ENCODE data around the gene VEGFA.

VEGFA gene

GRCh38 chr6:43788301-43788700, 18.3 kb downstream of the VEGFA start:
- FAIRE-seq, result no peak

DNA sequence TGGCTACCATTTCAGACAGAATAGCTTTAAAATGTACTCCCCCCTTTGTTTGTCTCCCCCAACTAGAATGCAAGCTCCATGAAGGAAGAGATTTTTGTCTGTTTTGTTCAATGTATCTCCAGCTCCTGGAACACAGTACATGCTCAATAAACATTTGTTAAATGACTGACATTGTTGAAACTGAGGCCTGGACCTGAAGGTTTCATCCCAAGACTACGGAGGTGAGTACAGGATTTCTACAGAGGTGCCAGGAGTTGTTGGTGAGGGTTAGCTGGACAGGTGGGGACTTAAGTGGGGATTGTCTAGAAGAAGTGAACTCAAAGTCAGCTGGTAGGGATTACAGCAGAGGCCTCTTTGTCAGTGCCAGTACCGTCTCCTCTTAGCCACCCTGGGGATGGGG, 19.4 kb downstream of the VEGFA start:
- FAIRE-seq, result no peak

- FAIRE-seq, result no peak
Measured at GRCh38 chr6:43790031-43790430, 20.0 kb downstream of the VEGFA start.

DNA sequence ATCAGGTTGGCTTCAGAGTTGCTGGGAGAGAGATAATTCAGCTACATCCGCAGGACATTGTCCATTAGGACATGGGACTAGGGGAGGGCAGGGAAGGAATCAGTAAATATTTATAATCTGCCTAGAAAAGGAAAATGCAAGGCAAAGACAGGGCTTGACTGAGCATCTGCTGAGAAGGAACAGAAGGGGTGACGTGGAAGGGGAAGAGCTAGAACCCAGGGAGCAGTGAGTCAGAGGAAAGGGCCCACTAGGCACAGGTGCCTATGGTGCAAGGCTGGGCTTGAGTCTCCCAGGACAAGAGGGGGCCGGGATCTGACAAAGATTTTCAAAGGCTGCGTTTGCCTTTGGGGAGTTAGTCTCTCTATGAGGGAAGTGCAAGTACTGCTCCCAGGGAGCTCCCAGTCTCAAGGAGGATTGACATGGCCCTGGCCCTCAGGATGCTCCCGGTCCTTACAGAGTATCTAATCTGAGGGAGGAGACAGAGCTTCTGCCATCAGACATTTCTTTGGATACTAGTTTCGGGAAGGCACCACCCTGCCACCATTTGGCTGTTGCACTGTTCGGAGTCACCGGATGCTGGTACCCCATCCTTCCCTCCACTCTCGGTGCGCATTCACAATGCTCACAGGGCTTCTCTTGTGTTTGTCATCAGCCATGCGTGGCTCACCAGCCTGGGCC, 21.9 kb downstream of the VEGFA start:
- no peak for FAIRE-seq

DNA sequence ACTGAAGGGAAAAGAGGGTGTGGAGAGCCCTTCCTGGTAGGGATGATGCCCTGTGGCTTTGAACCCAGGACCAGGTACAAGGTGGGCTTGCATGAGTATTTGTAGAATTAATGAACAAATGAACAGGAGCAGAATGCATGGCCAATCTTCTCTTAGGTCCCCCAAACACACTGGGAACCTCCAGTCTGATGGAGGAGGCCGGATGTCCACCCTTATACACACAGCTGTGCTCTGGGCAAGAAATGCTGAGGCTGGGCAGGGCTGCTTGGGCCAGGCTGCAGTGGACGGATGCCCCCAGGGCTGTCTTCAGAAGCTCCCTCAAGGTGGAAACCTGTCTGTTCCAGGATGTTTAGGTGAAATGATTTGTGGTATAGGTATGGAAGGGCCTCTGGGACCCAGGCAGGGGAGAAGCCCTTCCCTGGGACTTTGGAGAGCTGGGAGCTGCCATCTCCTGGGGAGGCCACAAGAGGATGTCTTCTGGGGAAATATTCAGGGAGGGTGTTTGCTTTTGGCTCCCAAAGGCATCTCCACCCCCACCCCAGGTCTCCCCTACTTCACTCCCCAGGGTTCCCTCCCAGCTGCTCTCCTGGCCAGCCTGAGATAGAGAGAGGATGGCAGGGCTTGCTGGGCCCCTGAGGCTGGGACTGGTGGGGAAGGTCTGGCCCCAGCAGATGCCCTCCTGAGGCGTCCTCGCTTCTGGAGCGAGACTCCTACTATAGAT, 23.3 kb downstream of the VEGFA start:
- no peak for FAIRE-seq

DNA sequence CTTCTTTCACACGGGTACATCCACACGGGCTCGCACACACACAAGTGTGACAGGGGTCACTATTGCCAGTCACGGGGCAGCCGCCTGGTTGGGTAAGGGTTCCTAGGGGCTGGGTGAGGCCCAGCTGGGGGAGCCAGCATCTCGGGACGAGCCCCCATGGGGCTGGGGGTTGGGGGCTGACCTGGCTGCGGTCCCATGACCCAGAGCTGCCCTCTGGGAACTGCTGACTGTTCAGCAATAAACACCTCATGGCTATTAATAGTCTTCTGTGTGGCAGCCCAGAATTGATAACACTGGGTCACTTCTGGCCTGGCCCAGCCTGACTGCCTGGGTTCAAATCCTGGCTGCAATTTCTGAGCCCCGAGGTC, 23.8 kb downstream of the VEGFA start:
- FAIRE-seq, result no peak

- no peak for FAIRE-seq
Measured at GRCh38 chr6:43795421-43795820, 25.4 kb downstream of the VEGFA start.

DNA sequence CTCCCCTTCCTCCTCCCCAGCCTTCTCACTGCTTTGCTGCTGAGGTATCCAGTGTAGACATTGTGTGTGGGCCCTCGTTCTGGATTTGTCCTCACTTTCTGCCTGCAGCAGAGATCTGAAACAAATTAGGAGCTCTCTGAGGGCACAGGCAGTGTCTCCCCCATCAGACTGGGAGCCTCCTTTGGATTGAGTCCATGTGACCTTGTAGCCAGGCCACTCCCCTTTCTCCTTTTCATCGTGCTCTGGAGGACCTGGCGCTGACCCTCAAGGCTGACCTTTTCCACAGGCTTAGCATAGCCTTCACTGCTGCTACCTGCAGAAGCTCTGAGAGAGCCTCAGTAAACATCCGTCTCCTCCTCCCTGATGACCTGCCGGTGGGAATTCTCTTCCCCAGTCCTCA, 26.2 kb downstream of the VEGFA start:
- FAIRE-seq, result no peak

GRCh38 chr6:43796903-43797890, 27.2 kb downstream of the VEGFA start:
- no peak for FAIRE-seq

GRCh38 chr6:43797919-43798318, 27.9 kb downstream of the VEGFA start:
- FAIRE-seq, result no peak

DNA sequence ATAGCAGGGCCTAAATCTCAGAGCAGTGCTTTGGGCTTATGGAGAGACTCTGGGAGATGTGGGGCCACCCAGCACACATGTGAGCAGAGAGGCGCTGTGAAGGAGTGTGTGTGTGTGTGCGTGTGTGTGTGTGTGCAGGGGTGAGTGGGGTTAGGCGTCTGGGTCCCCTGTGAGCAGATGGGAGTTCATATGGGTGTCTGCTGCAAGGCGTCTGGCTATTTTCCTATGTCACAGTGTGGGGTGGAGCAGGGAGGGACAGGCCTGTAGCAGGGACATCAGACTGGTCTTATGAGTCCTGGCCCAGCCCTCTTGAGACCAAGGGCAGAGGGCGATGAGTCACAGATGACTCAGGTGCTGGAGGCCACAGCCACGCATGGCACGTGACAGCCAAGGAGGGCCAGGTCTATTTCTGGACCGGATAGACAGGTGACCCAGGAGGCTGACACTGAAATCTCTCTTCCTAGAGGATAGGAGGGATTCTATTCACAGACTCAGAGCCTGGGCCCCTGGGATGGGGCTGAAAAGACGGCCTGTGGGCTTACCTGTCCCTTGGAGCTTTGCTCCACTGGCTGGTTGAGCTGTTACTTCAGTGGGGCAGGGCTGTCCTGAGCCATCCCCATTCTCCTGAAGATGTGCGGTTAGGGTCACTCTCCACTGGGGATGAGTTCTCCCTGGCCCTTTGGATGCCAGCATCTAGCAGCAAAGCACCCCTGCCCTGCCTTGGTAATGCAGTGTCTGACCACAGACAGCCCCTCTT, 28.9 kb downstream of the VEGFA start:
- no peak for FAIRE-seq

- no peak for FAIRE-seq
Measured at GRCh38 chr6:43799551-43800297, 29.7 kb downstream of the VEGFA start.

DNA sequence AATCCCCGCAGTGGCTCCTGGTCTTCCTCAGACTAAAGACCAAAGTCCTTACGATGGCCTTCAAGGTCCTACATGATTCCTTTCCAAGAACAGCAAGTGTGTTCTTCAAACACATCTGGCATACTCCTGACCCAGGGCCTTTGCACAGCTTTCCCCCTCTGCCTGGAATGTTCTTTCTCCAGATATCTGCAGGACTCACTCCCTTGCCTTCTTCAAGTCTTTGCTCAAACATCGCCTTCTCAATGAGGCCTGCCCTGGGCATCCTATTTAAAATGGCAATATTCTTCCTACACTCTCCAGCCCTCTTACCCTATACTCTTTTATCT, 30.2 kb downstream of the VEGFA start:
- FAIRE-seq, result no peak

DNA sequence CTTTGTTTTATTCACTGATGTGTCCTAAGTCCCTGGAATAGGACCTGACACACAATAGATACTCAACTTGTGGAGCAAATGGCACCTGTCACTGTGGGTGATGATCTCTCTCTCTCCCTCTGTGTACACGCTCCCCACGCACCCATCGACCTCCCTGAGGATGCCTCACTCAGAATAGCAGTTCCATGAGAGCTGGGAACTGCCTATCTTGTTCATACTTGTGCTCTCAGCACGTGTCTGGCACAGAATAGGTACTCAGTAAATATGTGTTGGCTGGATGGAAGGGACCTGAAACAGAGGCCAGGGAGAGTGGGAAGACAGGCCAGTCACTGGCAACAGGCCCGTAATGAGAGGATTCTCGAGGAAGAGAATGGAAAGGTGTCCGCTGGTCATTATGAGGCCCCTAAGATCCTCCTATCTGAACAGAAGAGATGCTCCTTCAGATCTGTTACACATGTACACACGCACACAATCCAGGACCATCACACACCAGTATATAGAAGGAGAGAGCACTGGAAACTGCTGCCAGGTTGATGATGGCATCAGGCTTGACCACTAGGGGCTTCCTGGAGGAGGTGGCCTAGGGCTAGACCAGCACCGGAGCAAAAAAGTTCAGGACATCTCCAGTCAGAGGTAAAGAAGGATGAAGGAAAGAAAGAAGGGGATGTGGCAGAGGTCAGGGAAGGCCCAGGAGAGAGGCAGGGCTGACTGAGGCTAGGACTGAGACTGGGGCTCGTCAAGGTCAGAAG, 30.9 kb downstream of the VEGFA start:
- FAIRE-seq, result no peak

- FAIRE-seq, result no peak
Measured at GRCh38 chr6:43801495-43802181, 31.6 kb downstream of the VEGFA start.

DNA sequence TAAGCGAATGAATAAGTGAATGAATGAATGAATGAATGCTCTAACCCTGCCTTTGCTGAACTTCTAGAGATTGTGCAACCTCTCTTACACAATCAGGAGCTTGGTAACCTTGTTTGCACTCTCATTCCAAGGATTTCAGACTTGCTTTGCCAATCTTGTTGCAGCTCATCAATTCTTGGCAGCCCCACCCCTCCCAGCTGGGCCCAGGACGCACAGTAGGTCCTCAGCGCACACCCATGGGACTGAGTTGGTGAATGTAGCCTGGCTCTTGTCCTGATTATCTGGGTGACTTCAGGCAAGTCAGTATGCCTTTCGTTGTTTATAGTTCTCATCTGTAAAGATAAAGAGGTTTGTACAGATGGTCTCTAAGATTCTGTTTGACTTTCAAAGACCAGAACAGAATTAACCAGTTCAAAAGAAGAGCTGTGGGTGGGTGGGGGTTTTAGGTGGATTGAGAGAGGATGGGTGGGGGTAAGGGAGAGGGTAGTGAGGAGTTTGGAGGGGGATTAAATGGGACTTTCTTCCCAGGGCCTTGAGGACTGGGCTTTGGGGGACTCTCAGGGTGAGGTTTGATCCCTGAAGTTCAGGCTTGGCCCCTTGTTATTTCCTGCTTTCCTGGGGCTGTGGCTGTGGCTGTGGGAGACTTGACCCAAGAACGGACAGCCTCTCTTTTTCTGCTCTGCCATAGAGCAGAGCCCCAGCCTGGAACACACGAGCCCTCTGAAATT, 33.2 kb downstream of the VEGFA start:
- FAIRE-seq, result no peak

GRCh38 chr6:43803783-43804549, 34.0 kb downstream of the VEGFA start:
- no peak for FAIRE-seq

- no peak for FAIRE-seq
Measured at GRCh38 chr6:43804550-43805223, 34.7 kb downstream of the VEGFA start.

DNA sequence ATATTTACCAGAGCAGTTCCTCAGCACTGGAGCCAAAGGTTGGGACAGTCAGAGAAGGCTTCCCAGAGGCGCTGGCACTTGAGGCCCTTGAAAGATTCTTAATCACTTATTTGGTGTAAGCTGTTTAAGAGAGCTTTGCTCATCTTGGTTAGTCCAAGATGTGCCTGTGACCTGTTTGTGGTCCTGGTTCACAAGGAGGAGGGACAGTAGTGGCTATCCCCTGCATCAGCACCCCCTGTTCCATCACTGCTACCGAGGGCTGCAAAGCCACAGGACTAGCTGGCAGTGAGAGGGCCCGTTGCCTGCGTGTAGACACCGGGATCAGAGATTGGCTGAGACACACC, 35.7 kb downstream of the VEGFA start:
- FAIRE-seq, result no peak

Data from G401.6 (cell line).